ENCODE data around the gene UBE2L5. TPM values are rescaled to one million over a fixed set of nuclear protein-coding genes. Genes with fewer than 3 reads are reported as not detected.
A peak's percentile ranks its signal among the peaks of the same experiment; 100 is the strongest.

UBE2L5 gene
- total RNA-seq, 2 donors from 2014 or later = 0.25 TPM; not detected in 1

- DNase-seq (ENCODE audit: low spot score in 2 of 2) = no peak
- no peak for ATAC-seq
- Mint-ChIP-seq H3K36me3 (no peaks in the 10 kb centered on the region), H3K9me3 (no peaks in the 10 kb centered on the region), H3K27ac (no peak overlapping the region)
These were observed 23.7 kb upstream of the UBE2L5 start for GRCh38 chr13:30398601-30399072.

GRCh38 chr13:30400376-30400775 lies 21.9 kb upstream of the UBE2L5 start:
- H3K9me3 Mint-ChIP-seq = no peaks in the 10 kb centered on the region
- ATAC-seq = no peak
- H3K27ac Mint-ChIP-seq = no peak overlapping the region
- no peak for DNase-seq (ENCODE audit: low spot score in 2 of 2)
- no peaks in the 10 kb centered on the region for H3K36me3 Mint-ChIP-seq

- ATAC-seq = no peak
- Mint-ChIP-seq H3K9me3 (no peaks in the 10 kb centered on the region), H3K36me3 (no peaks in the 10 kb centered on the region), H3K27ac (no peak overlapping the region)
- DNase-seq (ENCODE audit: low spot score in 2 of 2) = no peak
These were observed 20.9 kb upstream of the UBE2L5 start for GRCh38 chr13:30401347-30401746.

- H3K36me3 Mint-ChIP-seq = no peaks in the 10 kb centered on the region
- no peak for ATAC-seq
These were observed 18.8 kb upstream of the UBE2L5 start for GRCh38 chr13:30403456-30403855.

GRCh38 chr13:30404207-30404606 lies 18.1 kb upstream of the UBE2L5 start:
- DNase-seq (ENCODE audit: low spot score in 2 of 2) (no peak), ATAC-seq (no peak)
- Mint-ChIP-seq H3K9me3 (no peaks in the 10 kb centered on the region), H3K36me3 (no peaks in the 10 kb centered on the region), H3K27ac (no peak overlapping the region)

More at GRCh38 chr13:30403456-30403855, 18.8 kb upstream of the UBE2L5 start:
- DNase-seq (ENCODE audit: low spot score in 2 of 2) = no peak
- Mint-ChIP-seq H3K27ac (no peak overlapping the region), H3K9me3 (no peaks in the 10 kb centered on the region)

GRCh38 chr13:30406779-30407416 lies 15.4 kb upstream of the UBE2L5 start:
- DNase-seq (ENCODE audit: low spot score in 2 of 2) = no peak
- Mint-ChIP-seq H3K27ac (no peak overlapping the region), H3K36me3 (no peaks in the 10 kb centered on the region), H3K9me3 (no peaks in the 10 kb centered on the region)
- no peak for ATAC-seq

GRCh38 chr13:30408319-30409101 lies 13.8 kb upstream of the UBE2L5 start:
- Mint-ChIP-seq H3K36me3 (no peaks in the 10 kb centered on the region), H3K9me3 (no peaks in the 10 kb centered on the region), H3K27ac (peak overlapping the region in 1 of 2 donors; percentile 77)
- ATAC-seq (peak; percentile 94 to 97), DNase-seq (ENCODE audit: low spot score in 2 of 2) (peak; percentile 89 to 91)

GRCh38 chr13:30409886-30410704 lies 12.2 kb upstream of the UBE2L5 start:
- Mint-ChIP-seq H3K9me3 (no peaks in the 10 kb centered on the region), H3K27ac (no peak overlapping the region), H3K36me3 (no peaks in the 10 kb centered on the region)
- no peak for DNase-seq (ENCODE audit: low spot score in 2 of 2)
- no peak for ATAC-seq

GRCh38 chr13:30410705-30411125 lies 11.6 kb upstream of the UBE2L5 start:
- DNase-seq (ENCODE audit: low spot score in 2 of 2) (no peak), ATAC-seq (no peak)
- H3K36me3 Mint-ChIP-seq = no peaks in the 10 kb centered on the region
- H3K9me3 Mint-ChIP-seq = no peaks in the 10 kb centered on the region
- H3K27ac Mint-ChIP-seq = no peak overlapping the region

- H3K27ac Mint-ChIP-seq = peak overlapping the region in 1 of 2 donors; percentile 9
- DNase-seq (ENCODE audit: low spot score in 2 of 2) (no peak), ATAC-seq (no peak)
- H3K36me3 Mint-ChIP-seq = no peaks in the 10 kb centered on the region
- H3K9me3 Mint-ChIP-seq = no peaks in the 10 kb centered on the region
These were observed 9.9 kb upstream of the UBE2L5 start for GRCh38 chr13:30412346-30412745.

GRCh38 chr13:30413842-30414241 lies 8.5 kb upstream of the UBE2L5 start:
- Mint-ChIP-seq H3K27ac (no peak overlapping the region), H3K9me3 (no peaks in the 10 kb centered on the region), H3K36me3 (no peaks in the 10 kb centered on the region)
- ATAC-seq (no peak), DNase-seq (ENCODE audit: low spot score in 2 of 2) (no peak)

- H3K27ac Mint-ChIP-seq = no peak overlapping the region
- DNase-seq (ENCODE audit: low spot score in 2 of 2) (no peak), ATAC-seq (no peak)
- H3K9me3 Mint-ChIP-seq = no peaks in the 10 kb centered on the region
- H3K36me3 Mint-ChIP-seq = no peaks in the 10 kb centered on the region
These were observed 6.8 kb upstream of the UBE2L5 start for GRCh38 chr13:30415430-30416030.

GRCh38 chr13:30416471-30416870 lies 5.8 kb upstream of the UBE2L5 start:
- Mint-ChIP-seq H3K9me3 (no peaks in the 10 kb centered on the region), H3K27ac (no peak overlapping the region), H3K36me3 (no peaks in the 10 kb centered on the region)
- ATAC-seq = no peak
- no peak for DNase-seq (ENCODE audit: low spot score in 2 of 2)

GRCh38 chr13:30418075-30418716 lies 4.1 kb upstream of the UBE2L5 start:
- ATAC-seq (no peak), DNase-seq (ENCODE audit: low spot score in 2 of 2) (no peak)
- Mint-ChIP-seq H3K36me3 (no peaks in the 10 kb centered on the region), H3K27ac (no peak overlapping the region), H3K9me3 (no peaks in the 10 kb centered on the region)

- no peaks in the 10 kb centered on the region for H3K9me3 Mint-ChIP-seq
- no peak overlapping the region for H3K27ac Mint-ChIP-seq
- no peak for ATAC-seq
- DNase-seq (ENCODE audit: low spot score in 2 of 2) = no peak
- no peaks in the 10 kb centered on the region for H3K36me3 Mint-ChIP-seq
These were observed 3.4 kb upstream of the UBE2L5 start for GRCh38 chr13:30418717-30419459.
